ENCODE data around the gene DLGAP1. TPM values are rescaled to one million over a fixed set of nuclear protein-coding genes. Genes with fewer than 3 reads are reported as not detected.

The DLGAP1 gene
- polyA plus RNA-seq, 1 donor from 2014 or later, result 4.5 TPM

DNA sequence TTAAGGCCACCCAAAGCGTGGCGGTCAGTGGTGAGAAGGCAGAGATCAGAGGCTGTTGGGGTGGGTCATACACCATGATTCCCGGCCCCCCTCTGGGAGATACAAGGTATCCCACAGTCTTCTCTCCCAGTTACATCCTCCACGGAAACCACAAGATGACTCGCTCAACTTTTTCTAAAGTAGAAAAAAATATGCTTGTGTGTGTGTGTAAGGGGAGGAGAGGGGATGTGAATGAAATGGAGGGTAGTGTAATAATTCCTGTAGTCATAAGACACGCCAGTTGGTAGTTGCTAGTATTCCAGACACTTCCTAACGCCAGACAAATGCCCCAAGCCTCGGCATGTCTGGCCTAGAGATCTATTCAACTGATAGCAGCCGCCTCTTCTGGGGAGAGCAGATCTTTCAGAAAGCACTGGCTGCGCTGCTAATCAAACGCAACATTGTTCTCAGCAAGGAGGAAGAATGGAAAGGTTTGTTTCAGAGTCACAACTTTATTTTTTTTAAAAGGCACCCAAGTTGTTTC, 861.7 kb downstream of the DLGAP1 start:
- Histone ChIP-seq H3K9me2 (ENCODE audit: insufficient read depth, low read length) (no peaks in the 10 kb centered on the region), H3K4me2 (ENCODE audit: low read length) (peak overlapping the region; percentile 71), H3K27me3 (ENCODE audit: insufficient read depth, low read depth, low read length) (no peaks in the 10 kb centered on the region), H3K9ac (ENCODE audit: low read length) (no peak overlapping the region), H3F3A (ENCODE audit: insufficient read depth, low read length, poor library complexity, severe bottlenecking) (no peaks in the 10 kb centered on the region), H2AFZ (ENCODE audit: low read depth, low read length) (no peak overlapping the region), H3K36me3 (ENCODE audit: insufficient read depth, low read length) (no peaks in the 10 kb centered on the region), H3K4me3 (ENCODE audit: low read length) (peak overlapping the region; percentile 62), H3K79me2 (replicated peaks; ENCODE audit: insufficient read depth, low read length) (no peaks in the 10 kb centered on the region), H3K9me3 (ENCODE audit: low read length) (no peaks in the 10 kb centered on the region), H4K20me1 (ENCODE audit: insufficient read depth) (no peaks in the 10 kb centered on the region), H3K27ac (ENCODE audit: low read length) (no peak overlapping the region)
- no peak for TF ChIP-seq TAF1 (IDR thresholded peaks at IDR 0.05; ENCODE audit: low read depth)
- TF ChIP-seq, protein P1, sequence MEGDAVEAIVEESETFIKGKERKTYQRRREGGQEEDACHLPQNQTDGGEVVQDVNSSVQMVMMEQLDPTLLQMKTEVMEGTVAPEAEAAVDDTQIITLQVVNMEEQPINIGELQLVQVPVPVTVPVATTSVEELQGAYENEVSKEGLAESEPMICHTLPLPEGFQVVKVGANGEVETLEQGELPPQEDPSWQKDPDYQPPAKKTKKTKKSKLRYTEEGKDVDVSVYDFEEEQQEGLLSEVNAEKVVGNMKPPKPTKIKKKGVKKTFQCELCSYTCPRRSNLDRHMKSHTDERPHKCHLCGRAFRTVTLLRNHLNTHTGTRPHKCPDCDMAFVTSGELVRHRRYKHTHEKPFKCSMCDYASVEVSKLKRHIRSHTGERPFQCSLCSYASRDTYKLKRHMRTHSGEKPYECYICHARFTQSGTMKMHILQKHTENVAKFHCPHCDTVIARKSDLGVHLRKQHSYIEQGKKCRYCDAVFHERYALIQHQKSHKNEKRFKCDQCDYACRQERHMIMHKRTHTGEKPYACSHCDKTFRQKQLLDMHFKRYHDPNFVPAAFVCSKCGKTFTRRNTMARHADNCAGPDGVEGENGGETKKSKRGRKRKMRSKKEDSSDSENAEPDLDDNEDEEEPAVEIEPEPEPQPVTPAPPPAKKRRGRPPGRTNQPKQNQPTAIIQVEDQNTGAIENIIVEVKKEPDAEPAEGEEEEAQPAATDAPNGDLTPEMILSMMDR (IDR thresholded peaks at IDR 0.05; ENCODE audit: poor library complexity, severe bottlenecking), result no peak

DNA sequence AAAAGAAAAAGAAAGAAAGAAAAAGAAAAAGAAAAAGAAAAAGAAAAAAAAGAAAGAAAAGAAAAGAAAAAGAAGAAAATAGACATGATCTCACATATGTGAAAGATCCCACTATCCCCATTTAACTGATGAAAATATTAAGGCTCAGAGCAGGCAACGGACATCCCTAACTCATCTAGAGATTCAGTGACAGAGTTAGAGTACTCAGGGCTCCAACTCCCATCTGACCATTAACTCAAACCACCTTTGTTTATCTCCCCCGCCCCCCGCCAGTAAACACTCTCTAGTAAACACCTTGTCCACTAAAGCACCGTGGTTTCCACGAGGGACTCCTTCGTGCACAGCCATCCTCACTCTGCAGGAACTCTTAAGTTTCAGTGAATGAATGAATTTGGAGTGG, 862.2 kb downstream of the DLGAP1 start:
- Histone ChIP-seq H3K27me3 (ENCODE audit: insufficient read depth, low read depth, low read length) (no peaks in the 10 kb centered on the region), H3K4me2 (ENCODE audit: low read length) (no peak overlapping the region), H3K36me3 (ENCODE audit: insufficient read depth, low read length) (no peaks in the 10 kb centered on the region), H2AFZ (ENCODE audit: low read depth, low read length) (no peak overlapping the region), H3F3A (ENCODE audit: insufficient read depth, low read length, poor library complexity, severe bottlenecking) (no peaks in the 10 kb centered on the region), H3K9ac (ENCODE audit: low read length) (no peak overlapping the region), H3K9me3 (ENCODE audit: low read length) (no peaks in the 10 kb centered on the region), H3K4me3 (ENCODE audit: low read length) (no peak overlapping the region), H3K79me2 (replicated peaks; ENCODE audit: insufficient read depth, low read length) (no peaks in the 10 kb centered on the region), H3K27ac (ENCODE audit: low read length) (no peak overlapping the region), H3K9me2 (ENCODE audit: insufficient read depth, low read length) (no peaks in the 10 kb centered on the region), H4K20me1 (ENCODE audit: insufficient read depth) (no peaks in the 10 kb centered on the region)
- TF ChIP-seq POLR2AphosphoS5 (IDR thresholded peaks at IDR 0.05) (no peak), EZH2 (IDR thresholded peaks at IDR 0.05; ENCODE audit: borderline replicate concordance, insufficient read depth, low read length, poor library complexity, severe bottlenecking) (no peak), RAD21 (conservative IDR thresholded peaks at IDR 0.05) (no peak), SMC3 (conservative IDR thresholded peaks at IDR 0.05; ENCODE audit: poor library complexity) (no peak), TAF1 (IDR thresholded peaks at IDR 0.05; ENCODE audit: low read depth) (no peak)
- TF ChIP-seq, protein P1 (IDR thresholded peaks at IDR 0.05; ENCODE audit: poor library complexity, severe bottlenecking), result no peak

DNA sequence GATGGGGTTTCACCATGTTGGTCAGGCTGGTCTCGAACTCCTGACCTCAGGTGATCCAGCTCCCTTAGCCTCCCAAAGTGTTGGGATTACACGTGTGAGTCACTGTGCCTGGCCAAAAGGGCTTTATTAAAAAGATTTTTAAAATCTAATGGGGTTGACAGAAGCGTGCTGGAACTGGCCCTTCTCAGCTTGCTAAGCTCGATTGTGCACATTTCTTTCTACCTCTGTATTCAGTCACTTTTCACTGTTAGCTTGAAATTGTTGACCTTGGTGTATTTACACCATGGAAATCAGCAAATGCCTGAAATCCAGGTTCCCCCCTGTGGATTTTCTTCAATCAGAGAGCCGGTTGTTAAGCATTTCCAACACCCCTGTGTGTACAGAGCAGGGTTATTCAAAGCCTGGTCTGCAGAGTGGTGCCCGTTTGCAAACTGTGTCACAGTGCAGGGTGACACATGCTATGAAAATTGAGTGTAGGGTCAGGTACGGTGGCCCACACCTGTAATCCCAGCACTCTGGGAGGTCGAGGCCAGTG, 864.9 kb downstream of the DLGAP1 start:
- no peak overlapping the region for H3K9ac ChIP-seq (ENCODE audit: low read length)
- no peak for TF ChIP-seq RAD21 (conservative IDR thresholded peaks at IDR 0.05)
- TF ChIP-seq, protein P2, sequence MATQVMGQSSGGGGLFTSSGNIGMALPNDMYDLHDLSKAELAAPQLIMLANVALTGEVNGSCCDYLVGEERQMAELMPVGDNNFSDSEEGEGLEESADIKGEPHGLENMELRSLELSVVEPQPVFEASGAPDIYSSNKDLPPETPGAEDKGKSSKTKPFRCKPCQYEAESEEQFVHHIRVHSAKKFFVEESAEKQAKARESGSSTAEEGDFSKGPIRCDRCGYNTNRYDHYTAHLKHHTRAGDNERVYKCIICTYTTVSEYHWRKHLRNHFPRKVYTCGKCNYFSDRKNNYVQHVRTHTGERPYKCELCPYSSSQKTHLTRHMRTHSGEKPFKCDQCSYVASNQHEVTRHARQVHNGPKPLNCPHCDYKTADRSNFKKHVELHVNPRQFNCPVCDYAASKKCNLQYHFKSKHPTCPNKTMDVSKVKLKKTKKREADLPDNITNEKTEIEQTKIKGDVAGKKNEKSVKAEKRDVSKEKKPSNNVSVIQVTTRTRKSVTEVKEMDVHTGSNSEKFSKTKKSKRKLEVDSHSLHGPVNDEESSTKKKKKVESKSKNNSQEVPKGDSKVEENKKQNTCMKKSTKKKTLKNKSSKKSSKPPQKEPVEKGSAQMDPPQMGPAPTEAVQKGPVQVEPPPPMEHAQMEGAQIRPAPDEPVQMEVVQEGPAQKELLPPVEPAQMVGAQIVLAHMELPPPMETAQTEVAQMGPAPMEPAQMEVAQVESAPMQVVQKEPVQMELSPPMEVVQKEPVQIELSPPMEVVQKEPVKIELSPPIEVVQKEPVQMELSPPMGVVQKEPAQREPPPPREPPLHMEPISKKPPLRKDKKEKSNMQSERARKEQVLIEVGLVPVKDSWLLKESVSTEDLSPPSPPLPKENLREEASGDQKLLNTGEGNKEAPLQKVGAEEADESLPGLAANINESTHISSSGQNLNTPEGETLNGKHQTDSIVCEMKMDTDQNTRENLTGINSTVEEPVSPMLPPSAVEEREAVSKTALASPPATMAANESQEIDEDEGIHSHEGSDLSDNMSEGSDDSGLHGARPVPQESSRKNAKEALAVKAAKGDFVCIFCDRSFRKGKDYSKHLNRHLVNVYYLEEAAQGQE (IDR thresholded peaks at IDR 0.05; ENCODE audit: borderline replicate concordance), result no peak
- no peak for TF ChIP-seq SMC3 (conservative IDR thresholded peaks at IDR 0.05; ENCODE audit: poor library complexity)
- TF ChIP-seq, protein P1 (IDR thresholded peaks at IDR 0.05; ENCODE audit: poor library complexity, severe bottlenecking), result no peak
- no peak for TF ChIP-seq EP300 (conservative IDR thresholded peaks at IDR 0.05; ENCODE audit: poor library complexity, severe bottlenecking)
- no peak for TF ChIP-seq TAF1 (IDR thresholded peaks at IDR 0.05; ENCODE audit: low read depth)
- no peaks in the 10 kb centered on the region for H4K20me1 ChIP-seq (ENCODE audit: insufficient read depth)
- no peak overlapping the region for H3K27ac ChIP-seq (ENCODE audit: low read length)
- H2AFZ ChIP-seq (ENCODE audit: low read depth, low read length), result no peak overlapping the region
- H3K4me3 ChIP-seq (ENCODE audit: low read length), result no peak overlapping the region
- H3K4me2 ChIP-seq (ENCODE audit: low read length), result no peak overlapping the region
- H3K36me3 ChIP-seq (ENCODE audit: insufficient read depth, low read length), result no peaks in the 10 kb centered on the region
- H3K79me2 ChIP-seq (replicated peaks; ENCODE audit: insufficient read depth, low read length), result no peaks in the 10 kb centered on the region
- H3K9me2 ChIP-seq (ENCODE audit: insufficient read depth, low read length), result no peaks in the 10 kb centered on the region
- no peaks in the 10 kb centered on the region for H3K27me3 ChIP-seq (ENCODE audit: insufficient read depth, low read depth, low read length)
- no peaks in the 10 kb centered on the region for H3K9me3 ChIP-seq (ENCODE audit: low read length)
- H3F3A ChIP-seq (ENCODE audit: insufficient read depth, low read length, poor library complexity, severe bottlenecking), result no peaks in the 10 kb centered on the region

Data from neural cell (in vitro differentiated cells).